Spleen (tissue), 11 donors: Measurements from ENCODE around the gene SNRNP48. TPM values are rescaled to one million over a fixed set of nuclear protein-coding genes. Genes with fewer than 3 reads are reported as not detected.

Source experiments
- DNase-seq: peaks from one replicate; pipeline ENCODE4 v3.0.0-alpha.2; 2020
- H3K27ac ChIP-seq, 8 donors: fragments of 200-600 bp; sonication (generic) in 7 of 8; 1 replicate in 4 of 8; 2 replicates in 4 of 8; pipeline versions ENCODE4 v1.5.0 to v1.8.0; 2016 to 2021; ENCODE audit warnings: inconsistent platforms in 4 of 8, mild to moderate bottlenecking in 4 of 8, moderate library complexity in 1 of 8
- H3K27me3 ChIP-seq, 7 donors: fragments of 200-600 bp; sonication (generic) in 6 of 7; replicated peaks in 1 of 7; 1 replicate in 4 of 7; 2 replicates in 3 of 7; pipeline versions ENCODE4 v1.5.0 to v1.8.0; 2016 to 2021; ENCODE audit warnings: inconsistent platforms in 3 of 7, mild to moderate bottlenecking in 1 of 7
- H3K36me3 ChIP-seq, 6 donors: fragments of 200-600 bp; sonication (generic) in 5 of 6; 1 replicate in 4 of 6; 2 replicates in 2 of 6; pipeline versions ENCODE4 v1.5.0 to v1.8.0; 2016 to 2021; ENCODE audit warnings: inconsistent platforms in 2 of 6
- H3K4me1 ChIP-seq, 6 donors: fragments of 200-600 bp; sonication (generic) in 5 of 6; 1 replicate in 3 of 6; 2 replicates in 3 of 6; pipeline versions ENCODE4 v1.5.0 to v1.8.0; 2016 to 2021; ENCODE audit warnings: inconsistent platforms in 3 of 6
- H3K4me3 ChIP-seq, 8 donors: fragments of 200-600 bp; sonication (generic) in 7 of 8; 1 replicate in 4 of 8; 2 replicates in 4 of 8; pipeline versions ENCODE4 v1.5.0 to v1.8.0; 2016 to 2021; ENCODE audit warnings: inconsistent platforms in 4 of 8, mild to moderate bottlenecking in 4 of 8, moderate library complexity in 2 of 8
- H3K9me3 ChIP-seq, 8 donors: fragments of 200-600 bp; sonication (generic) in 7 of 8; 1 replicate in 4 of 8; 2 replicates in 4 of 8; pipeline versions ENCODE4 v1.5.0 to v1.8.0; 2016 to 2021; ENCODE audit warnings: inconsistent platforms in 4 of 8
- POLR2A ChIP-seq, 3 donors: fragments of 450-650 bp; IDR thresholded peaks; one replicate each; pipeline ENCODE4 v1.5.1; 2017; ENCODE audit warnings: antibody characterized with exemption in 3 of 3, mild to moderate bottlenecking in 1 of 3
- POLR2AphosphoS5 ChIP-seq, 3 donors: sonication (generic); formaldehyde crosslinking; IDR thresholded peaks; one replicate each; pipeline ENCODE4 v1.5.1; 2017; ENCODE audit warnings: antibody characterized with exemption in 3 of 3
- WGBS, 5 donors: extraction: QIAGEN DNeasy Blood & Tissue Kit in 3 of 5; methylation state at CpG; one replicate each; pipeline versions ENCODE4 v1.1.5 to v1.1.7; 2013 to 2018; 5-methylcytosine and 5-hydroxymethylcytosine counted together
- intact Hi-C: fragments of 100-400 bp; cut with DNase I; formaldehyde crosslinking; loops from one replicate; pipeline ENCODE4 v1.15.0; 2023; ENCODE audit warnings: low total_unique reads
- polyA plus RNA-seq, 3 donors: library from polyadenylated mRNA; stranded (reverse); fragments of 200-250 nt; gene quantifications; one replicate each; pipeline ENCODE4 v1.2.1, GENCODE V29; 2013
- total RNA-seq, 7 donors: library from RNA; depleted of rRNA in 3 of 7; stranded (reverse); fragments of >200 nt in 3 of 7; fragmentation: NEBNext Ultra II Directional in 4 of 7; extraction: Animal tissue kit (Norgen Biotek cat#: 25700) in 4 of 7; gene quantifications; one replicate each; pipeline versions ENCODE4 v1.1.0 to v1.2.1, GENCODE V29; 2016 to 2021
- TF ChIP-seq, protein P1 (sequence below), 11 experiments: fragments of 200-600 bp in 7 of 11; fragments of 450-650 bp in 4 of 11; sonication (generic) in 4 of 11; IDR thresholded peaks in 8 of 11; conservative IDR thresholded peaks in 3 of 11; 1 replicate in 7 of 11; 2 replicates in 4 of 11; pipeline versions ENCODE4 v1.4.0 to v1.8.0; 2016 to 2021; ENCODE audit warnings: antibody characterized with exemption in 11 of 11, inconsistent platforms in 4 of 11, mild to moderate bottlenecking in 1 of 11
- donor health status: healthy with polysubstance abuse.
- donor health status: DM: no; HTN: no; CAD: no; lungs with moderate emphysema.
- donor health status: DM: no; HTN: no; CAD: no.
- donor health status: Bipolar disorder and iron deficiency.
- donor health status: healthy.
- donor health status: DM: no; HTN: no; CAD: no.
- donor health status: DM: yes; HTN: yes; CAD: no.

Gene SNRNP48
- total and polyA plus RNA-seq, 10 donors: 4.8 to 23.8 (median 14.2) TPM

- H3K4me1 ChIP-seq: no peaks in the 10 kb centered on the region
- 73 to 87% (median 83%) methylated on average over 4 of the region's 4 CpGs for WGBS, 5 donors
Observed at GRCh38 chr6:7633361-7633760, 43.4 kb downstream of the SNRNP48 start.

DNA sequence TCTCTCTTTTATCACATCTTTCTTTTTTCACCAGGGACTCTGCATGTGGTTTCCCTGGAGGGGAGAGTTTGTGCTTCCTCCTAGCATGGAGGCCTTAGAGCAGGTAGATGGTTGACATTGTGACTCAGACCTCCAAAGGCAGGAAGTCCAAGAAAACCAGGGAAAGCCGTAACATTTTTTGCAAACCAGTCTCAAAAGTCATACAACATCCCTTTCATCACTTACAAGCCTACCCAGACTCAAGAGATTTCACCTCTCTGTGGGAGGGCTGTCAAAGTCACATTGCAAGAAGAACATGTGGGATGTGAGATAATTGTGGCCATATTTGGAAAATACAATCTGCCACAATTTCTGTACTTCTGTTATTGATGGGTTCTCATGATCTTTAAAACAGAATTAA, 46.2 kb downstream of the SNRNP48 start:
- intact Hi-C loops: no loop called here
- H3K4me3 ChIP-seq: no peak overlapping the region
- WGBS, 5 donors: 60 to 100% (median 81%) methylated on average over 1 of the region's 1 CpG
- no peaks in the 10 kb centered on the region for H3K27me3 ChIP-seq
- DNase-seq: no peak
- TF ChIP-seq POLR2A (IDR thresholded peaks at IDR 0.05) (no peak), POLR2AphosphoS5 (IDR thresholded peaks at IDR 0.05) (no peak)
- TF ChIP-seq, protein P1, sequence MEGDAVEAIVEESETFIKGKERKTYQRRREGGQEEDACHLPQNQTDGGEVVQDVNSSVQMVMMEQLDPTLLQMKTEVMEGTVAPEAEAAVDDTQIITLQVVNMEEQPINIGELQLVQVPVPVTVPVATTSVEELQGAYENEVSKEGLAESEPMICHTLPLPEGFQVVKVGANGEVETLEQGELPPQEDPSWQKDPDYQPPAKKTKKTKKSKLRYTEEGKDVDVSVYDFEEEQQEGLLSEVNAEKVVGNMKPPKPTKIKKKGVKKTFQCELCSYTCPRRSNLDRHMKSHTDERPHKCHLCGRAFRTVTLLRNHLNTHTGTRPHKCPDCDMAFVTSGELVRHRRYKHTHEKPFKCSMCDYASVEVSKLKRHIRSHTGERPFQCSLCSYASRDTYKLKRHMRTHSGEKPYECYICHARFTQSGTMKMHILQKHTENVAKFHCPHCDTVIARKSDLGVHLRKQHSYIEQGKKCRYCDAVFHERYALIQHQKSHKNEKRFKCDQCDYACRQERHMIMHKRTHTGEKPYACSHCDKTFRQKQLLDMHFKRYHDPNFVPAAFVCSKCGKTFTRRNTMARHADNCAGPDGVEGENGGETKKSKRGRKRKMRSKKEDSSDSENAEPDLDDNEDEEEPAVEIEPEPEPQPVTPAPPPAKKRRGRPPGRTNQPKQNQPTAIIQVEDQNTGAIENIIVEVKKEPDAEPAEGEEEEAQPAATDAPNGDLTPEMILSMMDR (IDR thresholded peaks at IDR 0.05 in 8 of 11, conservative IDR thresholded peaks at IDR 0.05 in 3 of 11): no peak
- no peaks in the 10 kb centered on the region for H3K4me1 ChIP-seq
- H3K36me3 ChIP-seq: no peaks in the 10 kb centered on the region
- no peak overlapping the region for H3K27ac ChIP-seq
- no peaks in the 10 kb centered on the region for H3K9me3 ChIP-seq

More at GRCh38 chr6:7633361-7633760, 43.4 kb downstream of the SNRNP48 start:
- DNase-seq: no peak
- TF ChIP-seq POLR2A (IDR thresholded peaks at IDR 0.05) (no peak), POLR2AphosphoS5 (IDR thresholded peaks at IDR 0.05) (no peak)
- TF ChIP-seq, protein P1 (IDR thresholded peaks at IDR 0.05 in 8 of 11, conservative IDR thresholded peaks at IDR 0.05 in 3 of 11): no peak
- Histone ChIP-seq H3K27me3 (no peaks in the 10 kb centered on the region), H3K4me3 (no peak overlapping the region), H3K27ac (no peak overlapping the region), H3K9me3 (no peaks in the 10 kb centered on the region), H3K36me3 (no peaks in the 10 kb centered on the region)
- intact Hi-C loops: no loop called here

- Histone ChIP-seq H3K27me3 (no peaks in the 10 kb centered on the region), H3K27ac (no peak overlapping the region), H3K4me3 (no peak overlapping the region), H3K4me1 (no peaks in the 10 kb centered on the region), H3K9me3 (no peaks in the 10 kb centered on the region), H3K36me3 (no peaks in the 10 kb centered on the region)
- no peak for DNase-seq
- TF ChIP-seq POLR2A (IDR thresholded peaks at IDR 0.05) (no peak), POLR2AphosphoS5 (IDR thresholded peaks at IDR 0.05) (no peak)
- TF ChIP-seq, protein P1 (IDR thresholded peaks at IDR 0.05 in 8 of 11, conservative IDR thresholded peaks at IDR 0.05 in 3 of 11): no peak
- WGBS, 5 donors: 70 to 92% (median 89%) methylated on average over 3 of the region's 3 CpGs
- intact Hi-C loops: no loop called here
Observed at GRCh38 chr6:7637533-7637932, 47.5 kb downstream of the SNRNP48 start.

GRCh38 chr6:7639427-7639826, 49.4 kb downstream of the SNRNP48 start:
- TF ChIP-seq POLR2A (IDR thresholded peaks at IDR 0.05): no peak
- TF ChIP-seq, protein P1 (IDR thresholded peaks at IDR 0.05 in 8 of 11, conservative IDR thresholded peaks at IDR 0.05 in 3 of 11): no peak
- no peak for TF ChIP-seq POLR2AphosphoS5 (IDR thresholded peaks at IDR 0.05)

More at GRCh38 chr6:7639427-7639826, 49.4 kb downstream of the SNRNP48 start:
- no peaks in the 10 kb centered on the region for H3K9me3 ChIP-seq
- no peak for DNase-seq
- intact Hi-C loops: no loop called here
- no peak overlapping the region for H3K27ac ChIP-seq
- WGBS, 5 donors: 72 to 97% (median 93%) methylated on average over 3 of the region's 3 CpGs
- H3K4me1 ChIP-seq: no peaks in the 10 kb centered on the region
- no peaks in the 10 kb centered on the region for H3K36me3 ChIP-seq
- H3K27me3 ChIP-seq: no peaks in the 10 kb centered on the region
- no peak overlapping the region for H3K4me3 ChIP-seq
